GM23338 (cell line): ENCODE data around the gene ANXA2R. TPM values are rescaled to one million over a fixed set of nuclear protein-coding genes. Genes with fewer than 3 reads are reported as not detected.

Experiments used
- ATAC-seq: fragments of 200-7000 bp; cut with Tn5 transposase; 3 replicates; pipeline ENCODE4 v1.9.1; 2020
- DNase-seq: peaks from one replicate; pipeline ENCODE4 v3.0.0-alpha.2; 2015; ENCODE audit warnings: low spot score
- H2AFZ ChIP-seq: fragments of 200-600 bp; sonication (generic); 2 replicates; pipeline ENCODE4 v1.8.0; 2016; ENCODE audit warnings: antibody characterized with exemption, mild to moderate bottlenecking, moderate library complexity
- H3F3A ChIP-seq: fragments of 200-600 bp; sonication (generic); replicated peaks from 2 replicates; pipeline ENCODE4 v1.8.0; 2017; ENCODE audit warnings: antibody characterized with exemption, mixed run types, low read depth
- H3K27ac ChIP-seq: fragments of 200-600 bp; sonication (generic); 2 replicates; pipeline ENCODE4 v1.6.1; 2016; ENCODE audit warnings: low read depth
- H3K27me3 ChIP-seq: fragments of 200-600 bp; sonication (generic); 2 replicates; pipeline ENCODE4 v1.8.0; 2016; ENCODE audit warnings: mild to moderate bottlenecking, mixed run types, moderate library complexity; ENCODE audit not compliant: insufficient read depth
- H3K36me3 ChIP-seq: fragments of 200-600 bp; sonication (generic); 2 replicates; pipeline ENCODE4 v1.8.0; 2016; ENCODE audit warnings: mild to moderate bottlenecking; ENCODE audit not compliant: insufficient read depth
- H3K4me1 ChIP-seq: fragments of 200-600 bp; sonication (generic); 2 replicates; pipeline ENCODE4 v1.8.0; 2016; ENCODE audit warnings: mild to moderate bottlenecking, moderate library complexity; ENCODE audit not compliant: insufficient read depth
- H3K4me2 ChIP-seq: fragments of 200-600 bp; sonication (generic); 2 replicates; pipeline ENCODE4 v1.7.1; 2017; ENCODE audit warnings: mixed run types
- H3K4me3 ChIP-seq: fragments of 200-600 bp; sonication (generic); 2 replicates; pipeline ENCODE4 v1.6.1; 2016; ENCODE audit warnings: mixed run types
- H3K79me2 ChIP-seq: fragments of 200-600 bp; sonication (generic); replicated peaks from 2 replicates; pipeline ENCODE4 v1.8.0; 2017; ENCODE audit warnings: mild to moderate bottlenecking; ENCODE audit not compliant: insufficient read depth
- H3K9me2 ChIP-seq: fragments of 200-600 bp; sonication (generic); 2 replicates; pipeline ENCODE4 v1.8.0; 2017; ENCODE audit not compliant: insufficient read depth
- H4K20me1 ChIP-seq: fragments of 200-600 bp; sonication (generic); replicated peaks from 2 replicates; pipeline ENCODE4 v1.8.0; 2017; ENCODE audit warnings: mild to moderate bottlenecking; ENCODE audit not compliant: insufficient read depth
- H3K27ac Mint-ChIP-seq: 2 replicates; pipeline ENCODE4 v1.8.0; 2020; ENCODE audit warnings: inconsistent platforms, mild to moderate bottlenecking, moderate library complexity, mixed read lengths
- H3K27me3 Mint-ChIP-seq: 3 replicates; pipeline ENCODE4 v1.8.0; 2022; ENCODE audit warnings: low read depth, mild to moderate bottlenecking, moderate library complexity, mixed read lengths, inconsistent platforms; ENCODE audit not compliant: insufficient read depth, poor library complexity
- H3K36me3 Mint-ChIP-seq: 3 replicates; pipeline ENCODE4 v1.8.0; 2021; ENCODE audit warnings: low read depth, mild to moderate bottlenecking, inconsistent platforms, moderate library complexity, mixed read lengths
- H3K4me1 Mint-ChIP-seq: 3 replicates; pipeline ENCODE4 v1.8.0; 2020; ENCODE audit warnings: mild to moderate bottlenecking, inconsistent platforms, mixed read lengths
- H3K4me3 Mint-ChIP-seq: 3 replicates; pipeline ENCODE4 v1.8.0; 2021; ENCODE audit warnings: moderate library complexity, mild to moderate bottlenecking, inconsistent platforms, mixed read lengths
- H3K9me3 Mint-ChIP-seq: 3 replicates; pipeline ENCODE4 v1.8.0; 2020; ENCODE audit warnings: moderate library complexity, mild to moderate bottlenecking, inconsistent platforms, mixed read lengths
- CREB1 ChIP-seq: fragments of 250-450 bp; sonication (Bioruptor Pico); IDR thresholded peaks from 2 replicates; pipeline ENCODE4 v1.5.0; 2020; ENCODE audit warnings: low read depth, mild to moderate bottlenecking, moderate library complexity
- EZH2 ChIP-seq: fragments of 200-600 bp; sonication (generic); IDR thresholded peaks from one replicate; pipeline ENCODE4 v1.8.0; 2017; ENCODE audit warnings: antibody characterized with exemption, mild to moderate bottlenecking, low read depth; ENCODE audit not compliant: unreplicated experiment
- EZH2phosphoT487 ChIP-seq: fragments of 200-600 bp; sonication (generic); IDR thresholded peaks from one replicate; pipeline ENCODE4 v1.8.1; 2018; ENCODE audit warnings: antibody characterized with exemption; ENCODE audit not compliant: unreplicated experiment
- JUNB ChIP-seq: IDR thresholded peaks from one replicate; pipeline ENCODE4 v1.6.1; 2016; ENCODE audit warnings: antibody characterized with exemption; ENCODE audit not compliant: unreplicated experiment
- NANOG ChIP-seq: IDR thresholded peaks from 2 replicates; pipeline ENCODE4 v1.6.1; 2016; ENCODE audit warnings: antibody characterized with exemption, borderline replicate concordance
- POLR2AphosphoS5 ChIP-seq: IDR thresholded peaks from 2 replicates; pipeline ENCODE4 v1.6.1; 2016; ENCODE audit warnings: antibody characterized with exemption, low read depth
- STAT1 ChIP-seq: IDR thresholded peaks from one replicate; pipeline ENCODE4 v1.6.1; 2016; ENCODE audit warnings: antibody characterized with exemption; ENCODE audit not compliant: unreplicated experiment
- ZNF114 ChIP-seq: fragments of 250-450 bp; sonication (Bioruptor Pico); IDR thresholded peaks from 2 replicates; pipeline ENCODE4 v1.5.0; 2020; ENCODE audit warnings: mild to moderate bottlenecking, moderate library complexity
- ZNF331 ChIP-seq: fragments of 250-450 bp; sonication (Bioruptor Pico); IDR thresholded peaks from 2 replicates; pipeline ENCODE4 v1.5.0; 2020; ENCODE audit warnings: low read depth, mild to moderate bottlenecking, moderate library complexity
- polyA plus RNA-seq: library from polyadenylated mRNA; unstranded; fragments of >200 nt; fragmentation: Nextera tagmentation; extraction: Ambion mirVana; gene quantifications from 2 replicates; pipeline ENCODE4 v1.2.1, GENCODE V29; 2016
- total RNA-seq: library from RNA; depleted of rRNA; stranded (reverse); fragments of >200 nt; shearing (Covaris generic); gene quantifications from 2 replicates; pipeline ENCODE4 v1.2.3, GENCODE V29; 2014
- TF ChIP-seq, protein P1 (sequence below): IDR thresholded peaks from one replicate; pipeline ENCODE4 v1.6.1; 2018; ENCODE audit warnings: antibody characterized with exemption; ENCODE audit not compliant: unreplicated experiment
- TF ChIP-seq, protein P2 (sequence below): fragments of 250-450 bp; sonication (Bioruptor Pico); IDR thresholded peaks from 2 replicates; pipeline ENCODE4 v1.5.0; 2020; ENCODE audit warnings: mild to moderate bottlenecking, moderate library complexity
- TF ChIP-seq, protein P3 (sequence below): IDR thresholded peaks from 2 replicates; pipeline ENCODE4 v1.6.1; 2016; ENCODE audit warnings: antibody characterized with exemption
- TF ChIP-seq, protein P4 (sequence below), 2 experiments: fragments of 200-600 bp in 1 of 2; sonication (generic) in 1 of 2; conservative IDR thresholded peaks; 2 replicates each; pipeline versions ENCODE4 v1.5.1 to v1.6.1; 2016 to 2017; ENCODE audit warnings: antibody characterized with exemption in 2 of 2, low read depth in 2 of 2, mild to moderate bottlenecking in 2 of 2, moderate library complexity in 1 of 2

The ANXA2R gene
- total and polyA plus RNA-seq, 2 experiments from 2014 or later = 0.21 TPM; not detected in 1

DNA sequence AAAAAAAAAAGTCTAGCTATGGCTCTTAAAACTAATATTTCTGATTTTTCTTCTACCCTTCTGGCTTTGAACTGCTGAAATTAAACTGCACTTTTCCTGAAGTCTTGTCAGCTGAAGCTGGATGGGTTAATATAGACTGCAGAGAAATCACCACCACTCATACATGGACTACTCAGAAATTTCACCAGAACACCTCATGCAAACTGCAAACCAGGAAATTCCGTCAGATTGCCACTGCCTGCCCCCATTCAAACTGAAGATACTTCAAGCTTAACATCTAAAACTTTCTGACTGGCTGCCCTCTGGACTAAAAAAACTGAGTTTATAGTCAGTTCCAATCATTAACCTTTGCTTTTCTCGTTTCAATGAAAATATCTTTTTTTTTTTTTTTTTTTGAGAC lies 11.6 kb upstream of the ANXA2R start (continued):
- TF ChIP-seq, protein P1, sequence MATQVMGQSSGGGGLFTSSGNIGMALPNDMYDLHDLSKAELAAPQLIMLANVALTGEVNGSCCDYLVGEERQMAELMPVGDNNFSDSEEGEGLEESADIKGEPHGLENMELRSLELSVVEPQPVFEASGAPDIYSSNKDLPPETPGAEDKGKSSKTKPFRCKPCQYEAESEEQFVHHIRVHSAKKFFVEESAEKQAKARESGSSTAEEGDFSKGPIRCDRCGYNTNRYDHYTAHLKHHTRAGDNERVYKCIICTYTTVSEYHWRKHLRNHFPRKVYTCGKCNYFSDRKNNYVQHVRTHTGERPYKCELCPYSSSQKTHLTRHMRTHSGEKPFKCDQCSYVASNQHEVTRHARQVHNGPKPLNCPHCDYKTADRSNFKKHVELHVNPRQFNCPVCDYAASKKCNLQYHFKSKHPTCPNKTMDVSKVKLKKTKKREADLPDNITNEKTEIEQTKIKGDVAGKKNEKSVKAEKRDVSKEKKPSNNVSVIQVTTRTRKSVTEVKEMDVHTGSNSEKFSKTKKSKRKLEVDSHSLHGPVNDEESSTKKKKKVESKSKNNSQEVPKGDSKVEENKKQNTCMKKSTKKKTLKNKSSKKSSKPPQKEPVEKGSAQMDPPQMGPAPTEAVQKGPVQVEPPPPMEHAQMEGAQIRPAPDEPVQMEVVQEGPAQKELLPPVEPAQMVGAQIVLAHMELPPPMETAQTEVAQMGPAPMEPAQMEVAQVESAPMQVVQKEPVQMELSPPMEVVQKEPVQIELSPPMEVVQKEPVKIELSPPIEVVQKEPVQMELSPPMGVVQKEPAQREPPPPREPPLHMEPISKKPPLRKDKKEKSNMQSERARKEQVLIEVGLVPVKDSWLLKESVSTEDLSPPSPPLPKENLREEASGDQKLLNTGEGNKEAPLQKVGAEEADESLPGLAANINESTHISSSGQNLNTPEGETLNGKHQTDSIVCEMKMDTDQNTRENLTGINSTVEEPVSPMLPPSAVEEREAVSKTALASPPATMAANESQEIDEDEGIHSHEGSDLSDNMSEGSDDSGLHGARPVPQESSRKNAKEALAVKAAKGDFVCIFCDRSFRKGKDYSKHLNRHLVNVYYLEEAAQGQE = no peak

DNA sequence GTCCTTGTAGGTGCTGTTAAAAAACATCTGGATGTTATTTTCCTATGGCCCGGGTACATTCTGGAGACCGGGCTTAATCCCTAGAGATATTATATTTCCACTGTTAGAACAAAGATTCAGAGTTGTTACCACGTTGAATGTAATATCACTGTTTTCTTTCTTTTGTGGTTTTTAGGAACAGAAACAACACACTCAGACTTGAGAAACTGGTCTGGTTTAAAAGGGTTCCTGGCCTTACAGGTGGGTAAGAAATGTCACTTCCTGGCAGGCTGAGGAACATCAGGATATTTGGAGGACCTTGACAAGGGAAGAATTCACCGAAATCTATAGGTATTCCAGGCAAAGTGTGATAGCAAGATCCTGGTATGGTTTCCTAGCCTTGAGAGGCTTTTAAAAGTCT lies 10.3 kb upstream of the ANXA2R start:
- Mint-ChIP-seq H3K4me1 (peaks cover 6% of the 10 kb centered on the region; the same call in 2 of the 3 replicates), H3K27me3 (peaks cover 23% of the 10 kb centered on the region), H3K4me3 (no peak overlapping the region), H3K27ac (no peak overlapping the region), H3K9me3 (peaks cover 2% of the 10 kb centered on the region; the same call in 1 of the 3 replicates), H3K36me3 (no peaks in the 10 kb centered on the region; the same call in 2 of the 3 replicates)
- peaks cover 5% of the 10 kb centered on the region; the same call in 1 of the 2 replicates for H3K4me1 ChIP-seq
- H3K27ac ChIP-seq = no peak overlapping the region
- H3K4me3 ChIP-seq = no peak overlapping the region
- no peaks in the 10 kb centered on the region; the same call in 1 of the 2 replicates for H3K36me3 ChIP-seq
- peaks cover 29% of the 10 kb centered on the region for H3K27me3 ChIP-seq
- DNase-seq (no peak), ATAC-seq (no peak)
- H3K9me2 ChIP-seq = no peaks in the 10 kb centered on the region
- no peaks in the 10 kb centered on the region for H3K79me2 ChIP-seq
- no peak overlapping the region for H2AFZ ChIP-seq
- H3F3A ChIP-seq = no peaks in the 10 kb centered on the region
- no peaks in the 10 kb centered on the region for H4K20me1 ChIP-seq
- no peak overlapping the region for H3K4me2 ChIP-seq
- TF ChIP-seq CREB1 (CRISPR knock-in tag) (no peak), EZH2phosphoT487 (no peak), POLR2AphosphoS5 (no peak), STAT1 (no peak), NANOG (no peak), EZH2 (no peak), JUNB (no peak), ZNF114 (CRISPR knock-in tag) (no peak), ZNF331 (CRISPR knock-in tag) (no peak)
- TF ChIP-seq, protein P2, sequence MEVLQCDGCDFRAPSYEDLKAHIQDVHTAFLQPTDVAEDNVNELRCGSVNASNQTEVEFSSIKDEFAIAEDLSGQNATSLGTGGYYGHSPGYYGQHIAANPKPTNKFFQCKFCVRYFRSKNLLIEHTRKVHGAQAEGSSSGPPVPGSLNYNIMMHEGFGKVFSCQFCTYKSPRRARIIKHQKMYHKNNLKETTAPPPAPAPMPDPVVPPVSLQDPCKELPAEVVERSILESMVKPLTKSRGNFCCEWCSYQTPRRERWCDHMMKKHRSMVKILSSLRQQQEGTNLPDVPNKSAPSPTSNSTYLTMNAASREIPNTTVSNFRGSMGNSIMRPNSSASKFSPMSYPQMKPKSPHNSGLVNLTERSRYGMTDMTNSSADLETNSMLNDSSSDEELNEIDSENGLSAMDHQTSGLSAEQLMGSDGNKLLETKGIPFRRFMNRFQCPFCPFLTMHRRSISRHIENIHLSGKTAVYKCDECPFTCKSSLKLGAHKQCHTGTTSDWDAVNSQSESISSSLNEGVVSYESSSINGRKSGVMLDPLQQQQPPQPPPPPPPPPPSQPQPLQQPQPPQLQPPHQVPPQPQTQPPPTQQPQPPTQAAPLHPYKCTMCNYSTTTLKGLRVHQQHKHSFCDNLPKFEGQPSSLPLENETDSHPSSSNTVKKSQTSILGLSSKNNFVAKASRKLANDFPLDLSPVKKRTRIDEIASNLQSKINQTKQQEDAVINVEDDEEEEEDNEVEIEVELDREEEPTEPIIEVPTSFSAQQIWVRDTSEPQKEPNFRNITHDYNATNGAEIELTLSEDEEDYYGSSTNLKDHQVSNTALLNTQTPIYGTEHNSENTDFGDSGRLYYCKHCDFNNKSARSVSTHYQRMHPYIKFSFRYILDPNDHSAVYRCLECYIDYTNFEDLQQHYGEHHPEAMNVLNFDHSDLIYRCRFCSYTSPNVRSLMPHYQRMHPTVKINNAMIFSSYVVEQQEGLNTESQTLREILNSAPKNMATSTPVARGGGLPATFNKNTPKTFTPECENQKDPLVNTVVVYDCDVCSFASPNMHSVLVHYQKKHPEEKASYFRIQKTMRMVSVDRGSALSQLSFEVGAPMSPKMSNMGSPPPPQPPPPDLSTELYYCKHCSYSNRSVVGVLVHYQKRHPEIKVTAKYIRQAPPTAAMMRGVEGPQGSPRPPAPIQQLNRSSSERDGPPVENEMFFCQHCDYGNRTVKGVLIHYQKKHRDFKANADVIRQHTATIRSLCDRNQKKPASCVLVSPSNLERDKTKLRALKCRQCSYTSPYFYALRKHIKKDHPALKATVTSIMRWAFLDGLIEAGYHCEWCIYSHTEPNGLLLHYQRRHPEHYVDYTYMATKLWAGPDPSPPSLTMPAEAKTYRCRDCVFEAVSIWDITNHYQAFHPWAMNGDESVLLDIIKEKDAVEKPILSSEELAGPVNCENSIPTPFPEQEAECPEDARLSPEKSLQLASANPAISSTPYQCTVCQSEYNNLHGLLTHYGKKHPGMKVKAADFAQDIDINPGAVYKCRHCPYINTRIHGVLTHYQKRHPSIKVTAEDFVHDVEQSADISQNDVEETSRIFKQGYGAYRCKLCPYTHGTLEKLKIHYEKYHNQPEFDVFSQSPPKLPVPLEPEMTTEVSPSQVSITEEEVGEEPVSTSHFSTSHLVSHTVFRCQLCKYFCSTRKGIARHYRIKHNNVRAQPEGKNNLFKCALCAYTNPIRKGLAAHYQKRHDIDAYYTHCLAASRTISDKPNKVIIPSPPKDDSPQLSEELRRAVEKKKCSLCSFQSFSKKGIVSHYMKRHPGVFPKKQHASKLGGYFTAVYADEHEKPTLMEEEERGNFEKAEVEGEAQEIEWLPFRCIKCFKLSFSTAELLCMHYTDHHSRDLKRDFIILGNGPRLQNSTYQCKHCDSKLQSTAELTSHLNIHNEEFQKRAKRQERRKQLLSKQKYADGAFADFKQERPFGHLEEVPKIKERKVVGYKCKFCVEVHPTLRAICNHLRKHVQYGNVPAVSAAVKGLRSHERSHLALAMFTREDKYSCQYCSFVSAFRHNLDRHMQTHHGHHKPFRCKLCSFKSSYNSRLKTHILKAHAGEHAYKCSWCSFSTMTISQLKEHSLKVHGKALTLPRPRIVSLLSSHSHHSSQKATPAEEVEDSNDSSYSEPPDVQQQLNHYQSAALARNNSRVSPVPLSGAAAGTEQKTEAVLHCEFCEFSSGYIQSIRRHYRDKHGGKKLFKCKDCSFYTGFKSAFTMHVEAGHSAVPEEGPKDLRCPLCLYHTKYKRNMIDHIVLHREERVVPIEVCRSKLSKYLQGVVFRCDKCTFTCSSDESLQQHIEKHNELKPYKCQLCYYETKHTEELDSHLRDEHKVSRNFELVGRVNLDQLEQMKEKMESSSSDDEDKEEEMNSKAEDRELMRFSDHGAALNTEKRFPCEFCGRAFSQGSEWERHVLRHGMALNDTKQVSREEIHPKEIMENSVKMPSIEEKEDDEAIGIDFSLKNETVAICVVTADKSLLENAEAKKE = no peak
- TF ChIP-seq, protein P3, sequence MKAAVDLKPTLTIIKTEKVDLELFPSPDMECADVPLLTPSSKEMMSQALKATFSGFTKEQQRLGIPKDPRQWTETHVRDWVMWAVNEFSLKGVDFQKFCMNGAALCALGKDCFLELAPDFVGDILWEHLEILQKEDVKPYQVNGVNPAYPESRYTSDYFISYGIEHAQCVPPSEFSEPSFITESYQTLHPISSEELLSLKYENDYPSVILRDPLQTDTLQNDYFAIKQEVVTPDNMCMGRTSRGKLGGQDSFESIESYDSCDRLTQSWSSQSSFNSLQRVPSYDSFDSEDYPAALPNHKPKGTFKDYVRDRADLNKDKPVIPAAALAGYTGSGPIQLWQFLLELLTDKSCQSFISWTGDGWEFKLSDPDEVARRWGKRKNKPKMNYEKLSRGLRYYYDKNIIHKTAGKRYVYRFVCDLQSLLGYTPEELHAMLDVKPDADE = no peak
- TF ChIP-seq, protein P4, sequence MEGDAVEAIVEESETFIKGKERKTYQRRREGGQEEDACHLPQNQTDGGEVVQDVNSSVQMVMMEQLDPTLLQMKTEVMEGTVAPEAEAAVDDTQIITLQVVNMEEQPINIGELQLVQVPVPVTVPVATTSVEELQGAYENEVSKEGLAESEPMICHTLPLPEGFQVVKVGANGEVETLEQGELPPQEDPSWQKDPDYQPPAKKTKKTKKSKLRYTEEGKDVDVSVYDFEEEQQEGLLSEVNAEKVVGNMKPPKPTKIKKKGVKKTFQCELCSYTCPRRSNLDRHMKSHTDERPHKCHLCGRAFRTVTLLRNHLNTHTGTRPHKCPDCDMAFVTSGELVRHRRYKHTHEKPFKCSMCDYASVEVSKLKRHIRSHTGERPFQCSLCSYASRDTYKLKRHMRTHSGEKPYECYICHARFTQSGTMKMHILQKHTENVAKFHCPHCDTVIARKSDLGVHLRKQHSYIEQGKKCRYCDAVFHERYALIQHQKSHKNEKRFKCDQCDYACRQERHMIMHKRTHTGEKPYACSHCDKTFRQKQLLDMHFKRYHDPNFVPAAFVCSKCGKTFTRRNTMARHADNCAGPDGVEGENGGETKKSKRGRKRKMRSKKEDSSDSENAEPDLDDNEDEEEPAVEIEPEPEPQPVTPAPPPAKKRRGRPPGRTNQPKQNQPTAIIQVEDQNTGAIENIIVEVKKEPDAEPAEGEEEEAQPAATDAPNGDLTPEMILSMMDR (conservative IDR thresholded peaks at IDR 0.05; ENCODE audit: low read depth in 2 of 2) = no peak
